MG63 (cell line): ENCODE results near the gene SLCO2A1. TPM values are rescaled to one million over a fixed set of nuclear protein-coding genes. Genes with fewer than 3 reads are reported as not detected.

Experiments
- DNase-seq: peaks from one replicate; pipeline ENCODE4 v3.0.0-alpha.2; 2020
- H3K27me3 ChIP-seq: fragments of 250-450 bp; sonication (Bioruptor Pico); 2 replicates; pipeline ENCODE4 v1.5.1; 2020; ENCODE audit warnings: mild to moderate bottlenecking, moderate library complexity
- H3K36me3 ChIP-seq: fragments of 250-450 bp; sonication (Bioruptor Pico); 2 replicates; pipeline ENCODE4 v1.5.1; 2020; ENCODE audit warnings: mild to moderate bottlenecking, moderate library complexity
- H3K4me3 ChIP-seq: fragments of 250-450 bp; sonication (Bioruptor Pico); 2 replicates; pipeline ENCODE4 v1.5.1; 2020; ENCODE audit warnings: mild to moderate bottlenecking, moderate library complexity
- H3K9me3 ChIP-seq: fragments of 250-450 bp; sonication (Bioruptor Pico); 2 replicates; pipeline ENCODE4 v1.5.1; 2020; ENCODE audit warnings: mild to moderate bottlenecking, moderate library complexity
- total RNA-seq: library from RNA; depleted of rRNA; stranded (reverse); fragments of >200 nt; shearing (Covaris generic); gene quantifications from 2 replicates; pipeline ENCODE4 v1.2.3, GENCODE V29; 2014; ENCODE audit warnings: low replicate concordance

Gene SLCO2A1
- total RNA-seq, 1 experiment from 2014 or later, result 0.72 TPM

- Histone ChIP-seq H3K4me3 (no peak overlapping the region), H3K27me3 (no peaks in the 10 kb centered on the region), H3K9me3 (0 out of 2 replicates have a peak, but pooled peaks cover 2% of the 10 kb centered on the region), H3K36me3 (no peaks in the 10 kb centered on the region)
- no peak for DNase-seq
These were observed 45.9 kb downstream of the SLCO2A1 start for GRCh38 chr3:133983576-133984560.

GRCh38 chr3:133983126-133983525 lies 46.6 kb downstream of the SLCO2A1 start:
- no peaks in the 10 kb centered on the region for H3K36me3 ChIP-seq
- 0 out of 2 replicates have a peak, but pooled peaks cover 2% of the 10 kb centered on the region for H3K9me3 ChIP-seq
- no peak for DNase-seq
- H3K27me3 ChIP-seq, result no peaks in the 10 kb centered on the region
- no peak overlapping the region for H3K4me3 ChIP-seq

GRCh38 chr3:133980550-133980949 lies 49.2 kb downstream of the SLCO2A1 start:
- Histone ChIP-seq H3K27me3 (no peaks in the 10 kb centered on the region), H3K9me3 (0 out of 2 replicates have a peak, but pooled peaks cover 2% of the 10 kb centered on the region), H3K4me3 (no peak overlapping the region), H3K36me3 (no peaks in the 10 kb centered on the region)
- DNase-seq, result no peak

- H3K4me3 ChIP-seq, result no peak overlapping the region
- no peak for DNase-seq
- H3K9me3 ChIP-seq, result 0 out of 2 replicates have a peak, but pooled peaks cover under 1% of the 10 kb centered on the region
- no peaks in the 10 kb centered on the region for H3K27me3 ChIP-seq
- H3K36me3 ChIP-seq, result no peaks in the 10 kb centered on the region
These were observed 49.7 kb downstream of the SLCO2A1 start for GRCh38 chr3:133980035-133980434.

GRCh38 chr3:133979553-133979952 lies 50.2 kb downstream of the SLCO2A1 start:
- Histone ChIP-seq H3K27me3 (no peaks in the 10 kb centered on the region), H3K4me3 (no peak overlapping the region), H3K9me3 (no peaks in the 10 kb centered on the region), H3K36me3 (no peaks in the 10 kb centered on the region)
- no peak for DNase-seq

GRCh38 chr3:133977568-133977967 lies 52.2 kb downstream of the SLCO2A1 start:
- Histone ChIP-seq H3K36me3 (no peaks in the 10 kb centered on the region), H3K27me3 (no peaks in the 10 kb centered on the region), H3K9me3 (peaks cover 1% of the 10 kb centered on the region; the same call in 1 of the 2 replicates), H3K4me3 (no peak overlapping the region)
- no peak for DNase-seq

GRCh38 chr3:133973249-133973980 lies 56.3 kb downstream of the SLCO2A1 start:
- Histone ChIP-seq H3K36me3 (no peaks in the 10 kb centered on the region), H3K9me3 (peaks cover 4% of the 10 kb centered on the region), H3K4me3 (no peak overlapping the region), H3K27me3 (no peaks in the 10 kb centered on the region)
- peak; percentile 61 for DNase-seq

GRCh38 chr3:133972156-133972555 lies 57.6 kb downstream of the SLCO2A1 start:
- no peak for DNase-seq
- Histone ChIP-seq H3K9me3 (peaks cover 4% of the 10 kb centered on the region), H3K27me3 (no peaks in the 10 kb centered on the region), H3K4me3 (no peak overlapping the region), H3K36me3 (no peaks in the 10 kb centered on the region)

GRCh38 chr3:133970916-133971315 lies 58.8 kb downstream of the SLCO2A1 start:
- no peaks in the 10 kb centered on the region for H3K27me3 ChIP-seq
- no peaks in the 10 kb centered on the region for H3K36me3 ChIP-seq
- H3K4me3 ChIP-seq, result no peak overlapping the region
- H3K9me3 ChIP-seq, result peaks cover 4% of the 10 kb centered on the region
- DNase-seq, result no peak

- no peaks in the 10 kb centered on the region for H3K36me3 ChIP-seq
- no peak for DNase-seq
- H3K4me3 ChIP-seq, result no peak overlapping the region
- H3K9me3 ChIP-seq, result peaks cover 4% of the 10 kb centered on the region
- H3K27me3 ChIP-seq, result no peaks in the 10 kb centered on the region
These were observed 59.4 kb downstream of the SLCO2A1 start for GRCh38 chr3:133970339-133970738.

- Histone ChIP-seq H3K36me3 (no peaks in the 10 kb centered on the region), H3K9me3 (peaks cover 4% of the 10 kb centered on the region), H3K27me3 (peaks cover 2% of the 10 kb centered on the region; the same call in 1 of the 2 replicates), H3K4me3 (no peak overlapping the region)
- DNase-seq, result no peak
These were observed 61.5 kb downstream of the SLCO2A1 start for GRCh38 chr3:133967992-133968892.

GRCh38 chr3:133966954-133967353 lies 62.8 kb downstream of the SLCO2A1 start:
- H3K4me3 ChIP-seq, result no peak overlapping the region
- DNase-seq, result no peak
- no peaks in the 10 kb centered on the region for H3K36me3 ChIP-seq
- H3K27me3 ChIP-seq, result peaks cover 2% of the 10 kb centered on the region; the same call in 1 of the 2 replicates
- no peaks in the 10 kb centered on the region; the same call in none of the 2 replicates for H3K9me3 ChIP-seq

GRCh38 chr3:133965906-133966305 lies 63.8 kb downstream of the SLCO2A1 start:
- Histone ChIP-seq H3K9me3 (no peaks in the 10 kb centered on the region), H3K4me3 (no peak overlapping the region), H3K27me3 (peaks cover 2% of the 10 kb centered on the region; the same call in 1 of the 2 replicates), H3K36me3 (no peaks in the 10 kb centered on the region)
- no peak for DNase-seq

GRCh38 chr3:133965013-133965570 lies 64.6 kb downstream of the SLCO2A1 start:
- DNase-seq, result peak; percentile 65
- Histone ChIP-seq H3K27me3 (peaks cover 2% of the 10 kb centered on the region; the same call in 1 of the 2 replicates), H3K36me3 (no peaks in the 10 kb centered on the region), H3K9me3 (peaks cover 2% of the 10 kb centered on the region; the same call in 1 of the 2 replicates), H3K4me3 (no peak overlapping the region)

GRCh38 chr3:133964547-133964946 lies 65.2 kb downstream of the SLCO2A1 start:
- peak; percentile 47 for DNase-seq

More at GRCh38 chr3:133964547-133964946, 65.2 kb downstream of the SLCO2A1 start:
- peaks cover 2% of the 10 kb centered on the region; the same call in 1 of the 2 replicates for H3K9me3 ChIP-seq
- H3K36me3 ChIP-seq, result no peaks in the 10 kb centered on the region
- no peak overlapping the region for H3K4me3 ChIP-seq
- H3K27me3 ChIP-seq, result peaks cover 2% of the 10 kb centered on the region; the same call in 1 of the 2 replicates
